Muscle of arm (tissue), 12 donors: Measurements from ENCODE around the gene NRSN2. TPM values are rescaled to one million over a fixed set of nuclear protein-coding genes. Genes with fewer than 3 reads are reported as not detected.
"Not testable (repeated sequence)": the region's sequence is repeated elsewhere in the genome, so short reads cannot be mapped to it uniquely, and the experiment has no call there.

Experiments used
- DNase-seq: peaks from one replicate; pipeline ENCODE4 v3.0.0-alpha.2; 2013
- polyA plus RNA-seq, 12 donors: library from polyadenylated mRNA; unstranded; fragments of 120-200 nt; gene quantifications; one replicate each; pipeline ENCODE4 v1.2.1, GENCODE V29; 2013; ENCODE audit not compliant: insufficient read length in 12 of 12

The NRSN2 gene
- polyA plus RNA-seq, 12 donors, result 20.7 to 30.9 (median 24.9) TPM; not detected in 1

DNA sequence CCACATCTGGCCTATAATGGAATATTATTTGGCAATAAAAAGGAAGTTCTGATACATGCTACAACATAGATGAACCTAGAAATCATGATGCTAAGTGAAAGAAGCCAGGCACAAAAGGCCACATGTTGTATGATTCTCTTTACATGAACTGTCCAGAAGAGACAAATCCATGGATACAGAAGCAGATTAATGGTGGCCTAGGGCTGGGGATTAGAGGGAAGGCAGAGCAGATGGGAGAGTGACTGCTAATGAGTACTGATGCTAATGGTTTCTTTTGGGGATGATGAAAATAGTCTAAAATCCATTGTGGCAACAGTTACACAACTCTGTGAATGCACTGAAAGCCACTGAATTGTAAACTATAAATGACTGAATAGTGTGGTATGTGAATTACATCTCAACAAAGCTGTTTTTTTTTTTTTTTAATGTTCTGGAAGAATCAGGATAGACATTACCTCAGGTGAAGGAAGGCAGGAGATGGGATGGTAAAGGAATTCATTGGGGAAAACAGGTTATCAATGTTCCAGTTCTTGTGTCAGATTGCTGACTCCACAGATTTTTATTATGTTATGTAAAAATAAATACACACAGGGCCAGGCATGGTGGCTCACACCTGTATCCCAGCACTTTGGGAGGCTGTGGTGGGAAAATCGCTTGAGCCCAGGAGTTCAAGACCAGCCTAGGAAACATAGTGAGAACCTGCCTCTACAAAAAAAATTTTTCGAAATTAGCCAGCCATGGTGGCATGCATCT lies 30.4 kb upstream of the NRSN2 start:
- no peak for DNase-seq

- peak; percentile 84 for DNase-seq
Observed at GRCh38 chr20:324177-325044, 22.5 kb upstream of the NRSN2 start.

DNA sequence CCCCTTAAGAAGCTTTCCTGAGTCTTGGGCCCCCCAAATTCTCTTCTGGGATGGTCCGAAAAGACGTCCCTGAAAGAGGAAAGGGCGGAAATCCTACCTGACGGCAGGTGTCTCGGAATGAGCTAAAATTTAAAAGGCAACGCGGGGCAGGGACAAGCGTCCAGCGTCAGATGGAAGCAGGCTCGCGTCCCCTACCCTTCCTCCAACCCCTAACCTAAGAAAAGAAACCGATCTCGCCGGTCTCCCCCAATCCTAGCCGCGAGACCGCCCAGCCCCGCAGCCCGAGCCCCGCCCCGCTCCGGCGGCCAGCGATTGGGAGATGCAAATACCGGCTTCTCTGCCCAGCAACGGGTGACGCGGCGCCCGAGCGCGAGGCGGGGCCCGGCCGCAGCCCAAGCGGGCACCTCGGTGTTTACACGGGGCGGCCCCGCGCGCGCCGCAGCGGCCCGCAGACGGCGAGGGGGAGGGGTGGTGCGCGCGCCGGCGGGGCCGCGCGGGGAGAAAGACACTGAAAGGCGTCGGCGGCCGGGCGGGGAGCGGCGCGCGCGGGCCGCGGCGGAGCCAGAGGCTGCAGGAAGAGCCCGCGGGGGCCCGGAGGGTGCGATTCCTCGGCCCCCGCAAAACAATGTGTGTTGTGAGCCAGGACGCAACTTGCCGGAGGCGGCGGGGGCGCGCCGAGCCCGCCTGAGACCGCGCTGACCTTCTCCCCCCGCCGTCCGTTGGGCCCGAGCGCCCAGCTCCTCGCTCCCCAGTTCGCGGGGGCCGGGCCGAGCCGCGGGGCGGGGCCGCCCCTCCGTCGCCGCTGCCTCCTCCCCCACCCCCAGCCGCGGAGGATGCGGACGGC lies 21.6 kb upstream of the NRSN2 start, which contains the start of gene SOX12:
Gene SOX12 (plus strand): TSS at position 508 of the 844 bp plus-strand sequence. CDS start 373 bp downstream, outside the sequence.
- peak; percentile 94 for DNase-seq

DNA sequence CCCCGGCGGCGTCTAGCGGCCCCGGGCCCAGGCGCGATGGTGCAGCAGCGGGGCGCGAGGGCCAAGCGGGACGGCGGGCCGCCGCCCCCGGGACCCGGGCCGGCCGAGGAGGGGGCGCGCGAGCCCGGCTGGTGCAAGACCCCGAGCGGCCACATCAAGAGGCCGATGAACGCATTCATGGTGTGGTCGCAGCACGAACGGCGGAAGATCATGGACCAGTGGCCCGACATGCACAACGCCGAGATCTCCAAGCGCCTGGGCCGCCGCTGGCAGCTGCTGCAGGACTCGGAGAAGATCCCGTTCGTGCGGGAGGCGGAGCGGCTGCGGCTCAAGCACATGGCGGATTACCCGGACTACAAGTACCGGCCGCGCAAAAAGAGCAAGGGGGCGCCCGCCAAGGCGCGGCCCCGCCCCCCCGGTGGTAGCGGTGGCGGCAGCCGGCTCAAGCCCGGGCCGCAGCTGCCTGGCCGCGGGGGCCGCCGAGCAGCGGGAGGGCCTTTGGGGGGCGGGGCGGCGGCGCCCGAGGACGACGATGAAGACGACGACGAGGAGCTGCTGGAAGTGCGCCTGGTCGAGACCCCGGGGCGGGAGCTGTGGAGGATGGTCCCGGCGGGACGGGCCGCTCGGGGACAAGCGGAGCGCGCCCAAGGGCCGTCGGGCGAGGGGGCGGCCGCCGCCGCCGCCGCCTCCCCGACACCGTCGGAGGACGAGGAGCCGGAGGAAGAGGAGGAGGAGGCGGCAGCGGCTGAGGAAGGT lies 20.8 kb upstream of the NRSN2 start:
- peak; percentile 70 for DNase-seq

- DNase-seq, result no peak
Observed at GRCh38 chr20:326645-327185, 20.2 kb upstream of the NRSN2 start.

DNA sequence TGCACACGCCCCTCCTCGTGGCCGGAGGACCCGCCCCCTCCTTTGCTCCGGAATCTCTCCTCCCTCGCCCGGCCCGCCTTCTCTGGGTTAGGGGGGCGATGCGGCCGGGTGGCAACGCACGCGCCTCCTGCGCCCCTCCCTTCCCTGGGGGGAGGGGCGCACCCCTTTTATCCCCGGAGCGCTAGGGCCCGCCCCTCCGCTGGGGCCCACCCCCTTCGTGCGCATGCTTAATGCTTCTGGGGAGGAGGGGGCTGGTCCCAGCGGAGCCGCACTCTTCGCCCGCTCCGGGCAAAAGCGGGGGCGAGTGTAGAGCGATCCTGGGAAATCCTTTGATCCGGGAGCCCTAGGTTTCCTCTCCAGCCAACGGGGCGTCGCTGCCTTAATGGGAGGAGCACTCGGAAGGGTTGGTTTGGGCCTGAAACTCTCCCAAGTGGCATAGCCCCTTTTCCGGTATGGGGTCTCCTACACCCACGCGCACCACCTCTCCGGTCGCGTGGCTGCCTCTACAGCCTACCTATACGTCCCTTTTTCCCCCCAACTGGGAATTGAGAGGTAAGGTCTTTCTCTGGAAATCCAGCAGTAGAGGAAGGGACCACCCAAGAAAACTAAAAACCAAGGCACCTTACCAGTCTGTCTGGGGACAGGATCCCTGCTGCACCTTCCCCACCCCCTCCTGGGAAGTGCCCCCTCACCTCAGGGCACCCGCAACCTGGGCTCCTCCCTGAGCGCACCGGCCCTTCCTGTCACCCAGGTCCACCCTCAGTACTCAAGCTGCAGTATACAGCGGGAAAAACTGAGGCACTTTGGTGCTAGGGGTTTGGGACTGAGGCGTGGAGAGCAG lies 19.5 kb upstream of the NRSN2 start:
- peak; percentile 90 for DNase-seq

- no peak for DNase-seq
Observed at GRCh38 chr20:328027-328974, 18.6 kb upstream of the NRSN2 start.

DNA sequence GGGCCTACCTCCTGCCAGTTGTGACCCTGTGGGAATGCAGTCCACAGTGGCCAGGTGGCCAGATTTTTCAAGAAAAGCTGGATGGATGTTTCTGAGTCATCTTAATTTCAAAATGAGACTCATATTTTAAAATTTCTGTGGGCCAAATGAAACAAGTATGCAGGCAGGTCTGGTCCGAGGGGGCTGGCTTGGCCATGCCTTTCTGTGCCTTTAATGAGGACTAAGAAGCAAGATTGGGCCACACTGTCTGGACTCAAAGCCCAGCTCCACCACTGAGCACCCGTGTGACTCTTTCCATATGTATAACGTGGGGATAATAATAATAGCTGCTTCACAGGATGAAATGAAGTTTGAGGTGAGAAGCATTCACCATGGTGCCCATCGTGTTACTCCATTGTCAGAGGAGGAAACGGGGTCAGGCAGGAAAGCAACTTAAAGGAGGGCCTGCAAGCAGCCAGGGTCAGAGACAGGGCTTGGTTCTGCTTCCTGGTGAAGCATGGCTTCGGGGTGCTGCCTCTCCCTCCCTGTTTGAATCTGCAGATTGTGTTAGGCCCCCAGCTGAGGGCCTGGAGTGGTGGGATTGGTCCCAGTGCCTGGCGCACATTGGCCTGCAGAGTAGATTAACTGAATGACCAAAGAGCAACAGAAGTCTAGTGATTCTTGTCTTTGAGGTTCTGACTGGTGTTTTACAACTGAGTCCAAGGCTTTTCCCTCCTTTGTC lies 17.8 kb upstream of the NRSN2 start:
- no peak for DNase-seq

- DNase-seq, result no peak
Observed at GRCh38 chr20:329851-330232, 17.1 kb upstream of the NRSN2 start.

DNA sequence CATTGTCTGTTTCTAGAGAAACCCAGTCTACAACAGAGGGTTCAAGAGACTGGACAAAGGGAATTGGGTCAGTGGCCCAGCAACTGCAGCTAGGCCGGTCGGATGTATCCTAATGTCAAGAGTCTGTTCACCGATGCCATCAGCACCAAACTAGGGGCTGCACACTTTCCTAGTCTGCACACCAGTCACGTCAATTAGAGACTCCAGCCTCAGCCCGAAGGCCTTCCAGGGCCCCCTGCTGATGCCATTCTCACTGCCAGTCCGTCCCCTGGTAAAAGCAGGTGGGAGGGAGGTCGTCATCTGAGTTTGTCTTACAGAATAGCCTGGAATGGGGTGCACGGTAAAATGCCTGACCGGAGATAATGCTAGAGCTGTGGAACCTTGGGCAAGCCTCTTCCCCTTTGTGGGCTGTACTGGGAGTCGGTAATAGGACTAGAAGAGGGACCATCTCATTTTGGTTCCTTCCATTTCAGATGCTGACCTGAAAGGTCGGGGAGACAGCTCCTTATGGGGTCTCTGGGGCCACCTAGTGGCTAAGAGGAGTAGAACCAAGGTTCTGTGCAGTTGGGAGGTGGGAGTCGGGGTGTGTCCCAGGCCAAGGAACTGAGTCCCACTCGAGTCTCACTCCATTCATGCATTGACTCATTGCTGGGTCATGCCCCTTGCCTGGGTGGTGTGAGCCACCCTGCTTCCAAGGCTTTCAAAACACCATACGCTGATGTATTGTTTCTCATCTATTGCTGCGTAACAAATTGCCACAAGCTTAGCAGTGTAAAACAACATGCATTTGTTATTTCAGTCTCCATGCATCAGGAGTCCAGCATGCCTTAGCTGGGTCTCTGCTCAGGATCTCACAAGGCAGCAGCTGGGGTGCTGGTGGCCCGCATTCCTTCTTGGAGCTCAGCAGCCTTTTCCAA lies 16.4 kb upstream of the NRSN2 start:
- no peak for DNase-seq

DNA sequence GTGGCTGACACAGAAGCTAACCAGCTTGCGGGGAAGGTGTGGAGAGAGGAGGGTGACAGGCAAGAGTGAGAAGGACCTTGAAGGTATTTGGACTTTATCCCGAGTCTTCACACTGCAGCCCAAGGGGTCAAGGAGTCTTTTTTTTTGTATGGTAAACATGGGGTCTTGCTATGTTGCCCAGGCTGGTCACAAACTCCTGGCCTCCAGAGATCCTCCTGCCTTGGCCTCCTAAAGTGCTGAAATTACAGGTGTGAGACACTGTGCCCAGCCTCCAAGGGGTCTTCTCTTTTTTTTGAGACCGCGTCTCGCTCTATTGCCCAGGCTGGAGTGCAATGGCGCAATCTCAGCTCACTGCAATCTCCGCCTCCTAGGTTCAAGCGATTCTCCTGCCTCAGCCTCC lies 12.3 kb upstream of the NRSN2 start:
- DNase-seq, result no peak

DNA sequence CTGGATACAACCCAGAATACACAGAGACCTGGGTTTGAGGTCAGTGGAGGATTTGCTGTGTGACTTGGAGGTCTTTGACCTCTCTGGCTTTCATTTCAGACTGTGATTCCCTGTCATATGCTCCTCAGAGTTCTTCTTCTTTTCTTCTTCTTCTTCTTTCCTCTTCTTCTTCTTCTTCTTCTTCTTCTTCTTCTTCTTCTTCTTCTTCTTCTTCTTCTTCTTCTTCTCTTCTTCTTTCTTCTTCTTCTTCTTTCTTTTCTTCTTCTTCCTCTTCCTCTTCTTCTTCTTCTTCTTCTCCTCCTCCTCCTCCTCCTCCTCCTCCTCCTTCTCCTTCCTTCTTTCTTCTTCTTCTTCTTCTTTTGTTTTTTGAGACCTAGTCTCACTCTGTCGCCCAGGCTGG lies 10.9 kb upstream of the NRSN2 start:
- not testable (repeated sequence) for DNase-seq

DNA sequence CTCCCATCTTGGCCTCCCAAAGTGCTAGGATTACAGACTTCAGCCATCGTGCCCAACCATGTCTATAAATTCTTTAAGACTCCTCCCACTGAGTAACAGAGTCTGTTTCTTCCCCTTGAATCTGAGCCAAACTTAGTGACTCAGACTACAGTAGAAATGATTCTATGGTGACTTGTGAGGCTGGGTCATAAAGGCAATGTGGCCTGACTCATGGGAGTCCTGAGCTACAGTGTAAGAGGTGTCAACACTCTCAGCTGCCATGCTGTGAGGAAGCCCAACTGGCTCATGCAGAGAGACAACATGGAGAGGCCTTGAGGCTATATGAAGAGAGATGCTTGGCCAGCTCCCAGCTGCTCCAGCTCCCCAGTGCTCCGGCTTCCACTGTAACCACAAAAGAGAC lies 5.2 kb upstream of the NRSN2 start:
- DNase-seq, result no peak

DNA sequence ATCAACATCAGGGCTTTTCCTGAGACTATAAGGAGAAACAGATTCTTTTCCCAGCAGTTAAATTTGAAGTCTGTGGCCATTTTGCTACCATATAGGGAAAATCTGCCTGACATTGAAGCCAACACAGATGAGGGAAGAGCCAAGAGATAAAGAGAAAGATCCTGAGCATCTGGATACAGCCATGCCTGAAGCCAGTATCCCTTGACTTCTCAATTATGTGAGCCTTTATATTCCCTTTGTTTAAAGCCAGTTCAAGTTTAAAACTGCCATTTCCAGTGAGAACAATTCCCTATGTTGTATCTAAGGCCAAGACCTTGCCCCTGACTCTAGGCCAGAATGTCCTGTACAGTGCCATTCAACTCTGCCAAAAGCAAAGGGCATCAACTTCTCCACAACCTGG lies 3.8 kb upstream of the NRSN2 start:
- DNase-seq, result no peak

- DNase-seq, result no peak
Observed at GRCh38 chr20:346033-346639, 775 bp upstream of the NRSN2 start.

DNA sequence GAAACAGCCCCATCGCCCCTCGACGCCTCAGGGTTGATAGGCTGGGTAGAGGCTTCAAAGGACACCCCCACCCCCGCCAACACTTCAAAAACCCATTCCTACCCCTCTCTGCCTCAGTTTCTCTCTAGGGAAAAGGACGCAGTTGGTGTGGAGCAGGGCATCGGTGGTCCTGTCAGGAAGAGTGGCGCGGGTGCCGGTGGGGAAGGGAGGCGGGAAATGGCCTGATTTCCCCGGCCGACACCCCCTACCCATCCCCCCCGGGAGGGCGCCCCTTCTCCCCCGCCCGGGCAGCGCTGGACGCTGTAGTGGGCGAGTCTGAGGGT lies 367 bp downstream of the NRSN2 start:
- DNase-seq, result no peak
